ENCODE measurements around the gene DMTF1.
"Not testable (repeated sequence)": the region's sequence is repeated elsewhere in the genome, so short reads cannot be mapped to it uniquely, and the experiment has no call there.

DMTF1 gene

GRCh38 chr7:87231711-87232110 is 79.5 kb downstream of the DMTF1 start:
- ATAC-seq: no peak

GRCh38 chr7:87234949-87235348 is 82.7 kb downstream of the DMTF1 start:
- no peak for TF ChIP-seq ZNF8 (CRISPR knock-in tag; IDR thresholded peaks at IDR 0.05)
- TF ChIP-seq RARB (CRISPR knock-in tag; IDR thresholded peaks at IDR 0.05): no peak
- no peak for TF ChIP-seq ZNF70 (CRISPR knock-in tag; IDR thresholded peaks at IDR 0.05)
- TF ChIP-seq ZC3H10 (CRISPR knock-in tag; IDR thresholded peaks at IDR 0.05): no peak
- no peak for TF ChIP-seq ZNF565 (CRISPR knock-in tag; conservative IDR thresholded peaks at IDR 0.05; ENCODE audit: low read depth)
- no peak for TF ChIP-seq ESRRG (CRISPR knock-in tag; IDR thresholded peaks at IDR 0.05)
- TF ChIP-seq GLIS3 (CRISPR knock-in tag; IDR thresholded peaks at IDR 0.05): no peak
- no peak for TF ChIP-seq ISL1 (CRISPR knock-in tag; IDR thresholded peaks at IDR 0.05)
- no peak for ATAC-seq

More at GRCh38 chr7:87231711-87232110, 79.5 kb downstream of the DMTF1 start:
- TF ChIP-seq ZNF565 (CRISPR knock-in tag; conservative IDR thresholded peaks at IDR 0.05; ENCODE audit: low read depth): no peak
- TF ChIP-seq SNAI2 (CRISPR knock-in tag; IDR thresholded peaks at IDR 0.05): no peak
- no peak for TF ChIP-seq OSR1 (CRISPR knock-in tag; IDR thresholded peaks at IDR 0.05)
- TF ChIP-seq GLIS3 (CRISPR knock-in tag; IDR thresholded peaks at IDR 0.05): no peak
- TF ChIP-seq ZFP3 (CRISPR knock-in tag; IDR thresholded peaks at IDR 0.05): no peak
- no peak for TF ChIP-seq RARB (CRISPR knock-in tag; IDR thresholded peaks at IDR 0.05)
- TF ChIP-seq ISL1 (CRISPR knock-in tag; IDR thresholded peaks at IDR 0.05): no peak
- no peak for TF ChIP-seq ZFP30 (CRISPR knock-in tag; IDR thresholded peaks at IDR 0.05)
- TF ChIP-seq ZC3H10 (CRISPR knock-in tag; IDR thresholded peaks at IDR 0.05): no peak
- no peak for TF ChIP-seq ESRRG (CRISPR knock-in tag; IDR thresholded peaks at IDR 0.05)
- TF ChIP-seq ZNF70 (CRISPR knock-in tag; IDR thresholded peaks at IDR 0.05): no peak
- no peak for TF ChIP-seq TSHZ2 (CRISPR knock-in tag; IDR thresholded peaks at IDR 0.05)
- TF ChIP-seq CREB5 (CRISPR knock-in tag; IDR thresholded peaks at IDR 0.05; ENCODE audit: low read depth): no peak
- TF ChIP-seq POU6F1 (CRISPR knock-in tag; IDR thresholded peaks at IDR 0.05; ENCODE audit: borderline replicate concordance, low read depth): no peak
- TF ChIP-seq BACH2 (CRISPR knock-in tag; IDR thresholded peaks at IDR 0.05; ENCODE audit: borderline replicate concordance): no peak
- no peak for TF ChIP-seq TCF4 (CRISPR knock-in tag; IDR thresholded peaks at IDR 0.05; ENCODE audit: borderline replicate concordance)
- no peak for TF ChIP-seq PATZ1 (CRISPR knock-in tag; IDR thresholded peaks at IDR 0.05; ENCODE audit: borderline replicate concordance)
- TF ChIP-seq CSDC2 (CRISPR knock-in tag; IDR thresholded peaks at IDR 0.05): no peak
- no peak for TF ChIP-seq ZNF8 (CRISPR knock-in tag; IDR thresholded peaks at IDR 0.05)
- no peak for TF ChIP-seq CSRNP3 (CRISPR knock-in tag; IDR thresholded peaks at IDR 0.05)

- ATAC-seq: not testable (repeated sequence)
Measured at GRCh38 chr7:87238464-87239051, 86.3 kb downstream of the DMTF1 start.

GRCh38 chr7:87245671-87246070 is 93.4 kb downstream of the DMTF1 start:
- not testable (repeated sequence) for ATAC-seq

All from SK-N-SH treated with all-trans-retinoic acid at 6 μM for 48 hours (cell line).